VCaP (cell line): ENCODE data around the gene SELP.

Source experiments
- H3K27ac ChIP-seq: fragments of 450-650 bp; 2 replicates; pipeline ENCODE4 v1.5.1; 2017
- TF ChIP-seq, protein P1 (sequence below): fragments of 450-650 bp; conservative IDR thresholded peaks from 2 replicates; pipeline ENCODE4 v1.5.1; 2017; ENCODE audit warnings: mild to moderate bottlenecking, moderate library complexity

Gene SELP

GRCh38 chr1:169610858-169611257 lies 19.1 kb downstream of the SELP start:
- peak overlapping the region; percentile 29 for H3K27ac ChIP-seq
- TF ChIP-seq, protein P1, sequence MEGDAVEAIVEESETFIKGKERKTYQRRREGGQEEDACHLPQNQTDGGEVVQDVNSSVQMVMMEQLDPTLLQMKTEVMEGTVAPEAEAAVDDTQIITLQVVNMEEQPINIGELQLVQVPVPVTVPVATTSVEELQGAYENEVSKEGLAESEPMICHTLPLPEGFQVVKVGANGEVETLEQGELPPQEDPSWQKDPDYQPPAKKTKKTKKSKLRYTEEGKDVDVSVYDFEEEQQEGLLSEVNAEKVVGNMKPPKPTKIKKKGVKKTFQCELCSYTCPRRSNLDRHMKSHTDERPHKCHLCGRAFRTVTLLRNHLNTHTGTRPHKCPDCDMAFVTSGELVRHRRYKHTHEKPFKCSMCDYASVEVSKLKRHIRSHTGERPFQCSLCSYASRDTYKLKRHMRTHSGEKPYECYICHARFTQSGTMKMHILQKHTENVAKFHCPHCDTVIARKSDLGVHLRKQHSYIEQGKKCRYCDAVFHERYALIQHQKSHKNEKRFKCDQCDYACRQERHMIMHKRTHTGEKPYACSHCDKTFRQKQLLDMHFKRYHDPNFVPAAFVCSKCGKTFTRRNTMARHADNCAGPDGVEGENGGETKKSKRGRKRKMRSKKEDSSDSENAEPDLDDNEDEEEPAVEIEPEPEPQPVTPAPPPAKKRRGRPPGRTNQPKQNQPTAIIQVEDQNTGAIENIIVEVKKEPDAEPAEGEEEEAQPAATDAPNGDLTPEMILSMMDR = no peak

GRCh38 chr1:169610108-169610507 lies 19.8 kb downstream of the SELP start:
- TF ChIP-seq, protein P1 = no peak
- H3K27ac ChIP-seq = peak overlapping the region; percentile 29

DNA sequence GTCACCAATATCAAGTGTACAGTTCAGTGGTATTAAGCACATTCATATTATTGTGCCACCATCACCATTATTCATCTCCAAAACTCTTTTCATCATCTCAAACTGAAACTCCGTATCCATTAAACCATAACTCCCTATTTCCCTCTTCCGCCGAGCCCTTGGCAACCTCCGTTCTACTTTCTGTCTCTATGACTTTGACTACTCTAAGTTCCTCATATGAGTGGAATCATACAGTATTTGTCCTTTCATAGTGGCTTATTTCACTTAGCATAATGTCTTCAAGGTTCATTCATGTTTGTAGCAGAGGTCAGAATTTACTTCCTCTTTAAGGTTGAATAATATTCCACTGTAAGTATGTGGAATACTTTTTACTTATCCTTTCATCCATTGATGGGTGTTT lies 21.7 kb downstream of the SELP start:
- H3K27ac ChIP-seq = no peak overlapping the region
- TF ChIP-seq, protein P1 = no peak

DNA sequence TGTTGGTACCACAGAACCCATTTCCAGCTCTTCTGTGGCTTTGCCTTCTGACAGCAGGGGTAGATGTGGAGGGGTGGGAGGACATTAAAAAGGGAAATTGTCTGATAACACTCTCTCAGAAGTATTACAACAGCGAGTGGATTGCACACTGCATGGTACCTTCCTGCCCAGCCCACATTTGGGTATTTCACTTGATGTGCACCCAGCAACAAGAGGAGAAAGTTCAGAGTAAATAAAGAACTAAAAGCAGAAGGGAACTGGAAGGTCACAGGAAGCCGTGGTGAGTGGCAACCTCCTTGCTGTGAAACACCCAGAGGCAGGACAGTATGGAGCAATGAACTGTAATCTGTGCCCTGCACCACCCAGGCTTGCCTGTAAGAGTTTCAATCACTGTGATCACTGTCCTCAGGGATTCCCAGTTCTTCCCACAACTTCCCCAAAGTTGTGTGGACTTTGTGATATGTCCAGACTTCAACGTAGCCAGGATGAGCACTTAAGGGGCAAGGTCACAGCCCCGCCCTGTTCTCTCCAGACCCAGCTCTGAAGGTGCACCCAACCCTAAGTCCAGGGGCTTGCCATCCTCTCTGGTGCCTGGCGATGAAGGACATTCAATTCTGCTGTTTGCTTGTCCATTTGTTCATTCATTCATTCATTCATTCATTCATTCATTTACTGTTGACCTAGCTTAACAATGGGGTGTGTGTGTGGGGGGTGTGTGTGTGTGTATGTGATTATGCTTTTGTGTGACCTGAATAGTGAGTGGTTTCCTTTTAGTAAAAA lies 25.0 kb downstream of the SELP start:
- TF ChIP-seq, protein P1 = no peak
- no peak overlapping the region for H3K27ac ChIP-seq

GRCh38 chr1:169601096-169601881 lies 28.6 kb downstream of the SELP start:
- TF ChIP-seq, protein P1 = peak; percentile 73
- H3K27ac ChIP-seq = no peak overlapping the region

GRCh38 chr1:169595764-169596711 lies 33.9 kb downstream of the SELP start:
- TF ChIP-seq, protein P1 = no peak
- no peak overlapping the region for H3K27ac ChIP-seq
